HEK293 (cell line): Measurements from ENCODE around the gene CTSA.
"Not testable (repeated sequence)": the region's sequence is repeated elsewhere in the genome, so short reads cannot be mapped to it uniquely, and the experiment has no call there.

Experiments used
- CTCF ChIA-PET: fragments of 350-600 bp; formaldehyde crosslinking; extraction: SDS; loops from one replicate; lab custom pipeline; 2021; ENCODE audit warnings: antibody characterized with exemption; lab: Yijun Ruan, JAX
- POLR2A ChIA-PET: fragments of 300-600 bp; formaldehyde crosslinking; extraction: SDS; loops from one replicate; lab custom pipeline; 2020; ENCODE audit warnings: antibody characterized with exemption, inconsistent platforms; lab: Yijun Ruan, JAX
- H3K27ac ChIP-seq: fragments of 200-500 bp; sonication (Bioruptor generic); 2 replicates; pipeline ENCODE4 v1.5.1; 2014; ENCODE audit warnings: low read depth, low read length, control low read depth, inconsistent platforms; ENCODE audit errors: extremely low read depth
- H3K36me3 ChIP-seq, 2 experiments: fragments of 200-500 bp in 1 of 2; sonication (Bioruptor generic) in 1 of 2; 1 replicate in 1 of 2; 2 replicates in 1 of 2; pipeline ENCODE4 v1.5.1; 2014 to 2017; ENCODE audit warnings: inconsistent platforms in 2 of 2, low read length in 2 of 2; ENCODE audit not compliant: control insufficient read depth in 2 of 2, insufficient read depth in 1 of 2
- H3K4me1 ChIP-seq: fragments of 200-500 bp; sonication (Bioruptor generic); 2 replicates; pipeline ENCODE4 v1.5.1; 2014; ENCODE audit warnings: mild to moderate bottlenecking, low read length, inconsistent platforms; ENCODE audit not compliant: control insufficient read depth, insufficient read depth
- H3K4me3 ChIP-seq: 2 replicates; pipeline ENCODE4 v1.5.1; 2011; ENCODE audit warnings: low read depth, mild to moderate bottlenecking, control low read depth, low read length, moderate library complexity
- H3K9me3 ChIP-seq: fragments of 200-500 bp; sonication (Bioruptor generic); 2 replicates; pipeline ENCODE4 v1.5.1; 2014; ENCODE audit warnings: low read depth, low read length, inconsistent platforms; ENCODE audit not compliant: control insufficient read depth, insufficient read depth
- BCL11B ChIP-seq: fragments of 450-650 bp; formaldehyde crosslinking; IDR thresholded peaks from 2 replicates; pipeline ENCODE4 v1.5.1; 2016; ENCODE audit warnings: low read depth, missing biosample characterization, missing genetic modification characterization
- CTCF ChIP-seq: fragments of 450-650 bp; formaldehyde crosslinking; IDR thresholded peaks from 2 replicates; pipeline ENCODE4 v1.5.1; 2016; ENCODE audit warnings: missing biosample characterization, missing genetic modification characterization
- HOXC10 ChIP-seq: sonication (generic); formaldehyde crosslinking; IDR thresholded peaks from 2 replicates; pipeline ENCODE4 v1.8.1; 2023; ENCODE audit warnings: mild to moderate bottlenecking, missing genetic modification reagents
- IKZF3 ChIP-seq: fragments of 450-650 bp; IDR thresholded peaks from 2 replicates; pipeline ENCODE4 v1.5.0; 2018; ENCODE audit warnings: missing biosample characterization, mild to moderate bottlenecking, missing genetic modification characterization, moderate library complexity
- PRDM10 ChIP-seq: fragments of 450-650 bp; formaldehyde crosslinking; IDR thresholded peaks from 2 replicates; pipeline ENCODE4 v1.5.1; 2016; ENCODE audit warnings: missing biosample characterization, missing genetic modification characterization
- REST ChIP-seq: fragments of 450-650 bp; formaldehyde crosslinking; IDR thresholded peaks from 2 replicates; pipeline ENCODE4 v1.5.1; 2016; ENCODE audit warnings: missing biosample characterization, missing genetic modification characterization
- YY1 ChIP-seq: fragments of 450-650 bp; formaldehyde crosslinking; IDR thresholded peaks from 2 replicates; pipeline ENCODE4 v1.5.1; 2018; ENCODE audit warnings: missing biosample characterization, missing genetic modification characterization
- ZBTB17 ChIP-seq: fragments of 450-650 bp; formaldehyde crosslinking; IDR thresholded peaks from 2 replicates; pipeline ENCODE4 v1.5.1; 2016; ENCODE audit warnings: missing biosample characterization, missing genetic modification characterization
- ZFP69B ChIP-seq: fragments of 450-650 bp; formaldehyde crosslinking; IDR thresholded peaks from 2 replicates; pipeline ENCODE4 v1.5.1; 2016; ENCODE audit warnings: missing biosample characterization, missing genetic modification characterization
- ZIC2 ChIP-seq: fragments of 450-650 bp; formaldehyde crosslinking; IDR thresholded peaks from 2 replicates; pipeline ENCODE4 v1.5.1; 2016; ENCODE audit warnings: missing biosample characterization, missing genetic modification characterization
- ZNF10 ChIP-seq: fragments of 450-650 bp; formaldehyde crosslinking; IDR thresholded peaks from 2 replicates; pipeline ENCODE4 v1.5.1; 2017; ENCODE audit warnings: missing biosample characterization, missing genetic modification characterization
- ZNF223 ChIP-seq: fragments of 450-650 bp; formaldehyde crosslinking; IDR thresholded peaks from 2 replicates; pipeline ENCODE4 v1.5.1; 2016; ENCODE audit warnings: missing biosample characterization, missing genetic modification characterization
- ZNF394 ChIP-seq: fragments of 450-650 bp; formaldehyde crosslinking; IDR thresholded peaks from 2 replicates; pipeline ENCODE4 v1.5.1; 2016; ENCODE audit warnings: missing biosample characterization, missing genetic modification characterization, mild to moderate bottlenecking, moderate library complexity, borderline replicate concordance
- ZNF544 ChIP-seq: fragments of 450-650 bp; formaldehyde crosslinking; IDR thresholded peaks from 2 replicates; pipeline ENCODE4 v1.5.0; 2017; ENCODE audit warnings: missing biosample characterization, missing genetic modification characterization
- ZNF561 ChIP-seq: fragments of 450-650 bp; IDR thresholded peaks from 2 replicates; pipeline ENCODE4 v1.5.1; 2018; ENCODE audit warnings: missing biosample characterization, missing genetic modification characterization, borderline replicate concordance
- ZNF571 ChIP-seq: fragments of 450-650 bp; formaldehyde crosslinking; IDR thresholded peaks from 2 replicates; pipeline ENCODE4 v1.5.0; 2017; ENCODE audit warnings: missing biosample characterization, missing genetic modification characterization
- ZNF654 ChIP-seq: fragments of 450-650 bp; formaldehyde crosslinking; IDR thresholded peaks from 2 replicates; pipeline ENCODE4 v1.5.1; 2016; ENCODE audit warnings: low read depth, missing biosample characterization, missing genetic modification characterization
- ZNF658 ChIP-seq: fragments of 450-650 bp; formaldehyde crosslinking; IDR thresholded peaks from 2 replicates; pipeline ENCODE4; 2016; ENCODE audit warnings: missing biosample characterization, missing genetic modification characterization
- ZNF777 ChIP-seq: fragments of 450-650 bp; formaldehyde crosslinking; IDR thresholded peaks from 2 replicates; pipeline ENCODE4 v1.5.1; 2017; ENCODE audit warnings: missing biosample characterization, missing genetic modification characterization, borderline replicate concordance

The CTSA gene

GRCh38 chr20:45927071-45927878, 36.1 kb downstream of the CTSA start:
- H3K36me3 ChIP-seq: no peaks in the 10 kb centered on the region
- no peak overlapping the region for H3K27ac ChIP-seq
- ChIA-PET POLR2A (interaction anchor here (0.6 to 0.9 kb wide), 2 partner anchors 126 to 554 kb away, joined by 3 to 7 read pairs; no protein-coding TSS in a partner anchor), CTCF (interaction anchor here (0.5 to 0.6 kb wide), 2 partner anchors 17 to 49 kb away, joined by 3 read pairs; no protein-coding TSS in a partner anchor)
- no peaks in the 10 kb centered on the region for H3K9me3 ChIP-seq
- H3K4me3 ChIP-seq: no peak overlapping the region
- TF ChIP-seq YY1 (tag by site-specific recombination) (no peak), ZNF571 (no peak), ZBTB17 (tag by site-specific recombination) (no peak), ZNF777 (tag by site-specific recombination) (no peak), ZFP69B (tag by site-specific recombination) (no peak), HOXC10 (CRISPR knock-in tag) (no peak)
- H3K4me1 ChIP-seq: no peaks in the 10 kb centered on the region

- CTCF ChIA-PET: interaction anchor here (0.7 kb wide), 1 partner anchor 40 kb away, joined by 3 read pairs; no protein-coding TSS in a partner anchor
- POLR2A ChIA-PET, H3K27ac ChIP-seq, H3K9me3 ChIP-seq, H3K4me3 ChIP-seq, H3K36me3 ChIP-seq, H3K4me1 ChIP-seq: not testable (repeated sequence)
These were observed 40.5 kb downstream of the CTSA start for GRCh38 chr20:45931680-45932079.

- peaks cover 9% of the 10 kb centered on the region for H3K4me1 ChIP-seq
- CTCF ChIA-PET: interaction anchor here (0.6 to 3.3 kb wide), 8 partner anchors 28 to 140 kb away, joined by 3 to 18 read pairs (median 3); no protein-coding TSS in a partner anchor
- peak overlapping the region; percentile 98 for H3K27ac ChIP-seq
- peak overlapping the region; percentile 96 for H3K4me3 ChIP-seq
- H3K9me3 ChIP-seq: no peaks in the 10 kb centered on the region
- TF ChIP-seq ZNF544 (tag by site-specific recombination) (no peak), ZBTB17 (tag by site-specific recombination) (peak; percentile 58), BCL11B (tag by site-specific recombination) (no peak), PRDM10 (tag by site-specific recombination) (peak; percentile 76), ZNF654 (tag by site-specific recombination) (0 out of 2 replicates have a peak, but pooled peaks have one; percentile 10), ZIC2 (tag by site-specific recombination) (peak; percentile 82), ZNF561 (tag by site-specific recombination) (peak; percentile 61; the same call in 1 of the 2 replicates), CTCF (tag by site-specific recombination) (0 out of 2 replicates have a peak, but pooled peaks have one; percentile 42), ZNF10 (tag by site-specific recombination) (0 out of 2 replicates have a peak, but pooled peaks have one; percentile 15), REST (tag by site-specific recombination) (no peak), IKZF3 (0 out of 2 replicates have a peak, but pooled peaks have one; percentile 13), ZNF223 (tag by site-specific recombination) (no peak), ZNF658 (no peak), ZNF394 (tag by site-specific recombination) (peak; percentile 30; the same call in 1 of the 2 replicates)
- POLR2A ChIA-PET: interaction anchor here (0.5 to 3.4 kb wide), 25 partner anchors 8 to 1094 kb away, joined by 3 to 28 read pairs (median 7); partner anchors contain the start of genes ACOT8, CTSA, NEURL2 and UBE2C
- H3K36me3 ChIP-seq: peaks cover 0 to 9% of the 10 kb centered on the region in 2 experiments; a peak in 1 of 3 replicates
These were observed 42.3 kb downstream of the CTSA start for GRCh38 chr20:45933266-45934045.
